GM19455 (cell line): ENCODE data around the gene SMOC1.

Source experiments
- ATAC-seq: cut with Tn5 transposase; IDR thresholded peaks from one replicate; pipeline ENCODE4 v1.9.1; 2021; ENCODE audit not compliant: unreplicated experiment

SMOC1 gene

DNA sequence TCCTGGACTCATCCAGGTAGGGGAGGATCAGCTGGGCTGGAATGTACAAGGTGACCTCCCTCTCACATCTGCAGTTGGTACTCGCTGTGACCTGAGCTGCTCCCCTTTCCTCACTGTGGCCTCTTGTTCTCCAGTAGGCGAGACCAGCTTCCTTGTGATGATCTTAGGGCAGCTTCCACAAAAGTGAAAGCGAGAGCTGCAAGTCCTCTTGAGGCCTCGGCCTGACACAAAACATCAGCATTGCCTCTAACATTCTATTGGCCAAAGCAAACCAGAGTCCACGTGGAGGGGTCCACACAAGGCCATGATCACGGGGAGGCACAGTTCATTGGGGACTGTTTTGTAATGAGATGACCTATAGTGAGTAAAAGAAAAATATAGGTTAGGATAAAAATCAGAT is 127.5 kb downstream of the SMOC1 start:
- ATAC-seq, result no peak

- ATAC-seq, result no peak
These were observed 129.4 kb downstream of the SMOC1 start for GRCh38 chr14:70008284-70009262.

DNA sequence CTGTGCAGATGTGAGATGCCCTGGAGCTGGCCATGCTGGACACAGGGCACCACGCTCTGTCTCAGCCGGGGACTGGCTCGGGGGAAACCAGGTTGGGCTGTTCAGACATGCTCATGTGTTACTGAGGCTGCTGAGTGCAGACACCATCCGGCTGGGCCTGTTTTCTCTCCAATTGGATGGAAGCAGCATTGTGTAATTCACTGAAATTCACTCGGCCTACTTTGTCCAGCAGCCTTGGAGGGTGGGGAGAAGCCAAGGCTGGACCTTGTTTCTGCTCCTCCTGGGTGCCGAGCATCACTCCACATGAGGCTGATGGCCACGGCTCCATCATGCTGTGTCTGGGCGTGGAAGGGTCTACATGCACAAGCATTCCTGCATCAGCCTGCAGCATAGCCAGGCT is 130.7 kb downstream of the SMOC1 start:
- ATAC-seq, result no peak

DNA sequence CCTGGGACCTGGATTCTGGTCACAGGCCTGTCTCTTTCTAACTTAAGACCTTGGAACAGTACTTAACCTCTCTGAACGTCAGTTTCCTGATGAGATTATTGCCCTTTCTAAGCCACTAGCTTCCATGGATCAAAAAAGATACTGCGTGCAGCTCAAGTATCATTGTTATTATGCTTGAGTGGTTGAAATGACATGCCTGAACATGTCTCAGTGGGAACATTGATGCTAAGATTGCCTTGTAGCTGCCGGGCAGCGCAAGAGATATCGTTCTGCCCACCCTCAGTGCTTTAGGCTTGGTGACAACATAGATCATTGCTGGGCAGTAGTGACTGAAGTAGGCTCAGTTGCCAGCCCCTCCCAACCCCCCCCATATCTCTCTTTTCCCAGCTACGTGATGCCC is 131.9 kb downstream of the SMOC1 start:
- ATAC-seq, result no peak

DNA sequence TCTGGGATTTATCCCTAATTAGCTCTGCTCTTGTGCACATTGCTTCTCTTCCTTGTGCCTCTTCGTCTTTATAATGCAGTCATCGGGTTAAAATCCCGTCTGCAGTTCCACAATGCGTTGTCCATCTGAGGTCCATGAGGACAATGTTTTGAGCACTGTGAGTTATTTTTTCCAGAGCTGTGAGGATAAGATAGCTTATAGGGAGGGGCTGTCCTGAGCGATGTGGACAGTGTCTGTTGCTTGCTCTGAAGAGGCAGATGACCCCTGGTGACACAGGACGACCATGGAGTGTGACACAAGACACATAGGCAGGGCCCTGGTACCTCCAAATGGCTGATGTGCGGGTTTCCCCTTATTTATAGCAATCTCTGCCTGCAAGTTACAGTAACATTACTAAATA is 132.5 kb downstream of the SMOC1 start:
- no peak for ATAC-seq

DNA sequence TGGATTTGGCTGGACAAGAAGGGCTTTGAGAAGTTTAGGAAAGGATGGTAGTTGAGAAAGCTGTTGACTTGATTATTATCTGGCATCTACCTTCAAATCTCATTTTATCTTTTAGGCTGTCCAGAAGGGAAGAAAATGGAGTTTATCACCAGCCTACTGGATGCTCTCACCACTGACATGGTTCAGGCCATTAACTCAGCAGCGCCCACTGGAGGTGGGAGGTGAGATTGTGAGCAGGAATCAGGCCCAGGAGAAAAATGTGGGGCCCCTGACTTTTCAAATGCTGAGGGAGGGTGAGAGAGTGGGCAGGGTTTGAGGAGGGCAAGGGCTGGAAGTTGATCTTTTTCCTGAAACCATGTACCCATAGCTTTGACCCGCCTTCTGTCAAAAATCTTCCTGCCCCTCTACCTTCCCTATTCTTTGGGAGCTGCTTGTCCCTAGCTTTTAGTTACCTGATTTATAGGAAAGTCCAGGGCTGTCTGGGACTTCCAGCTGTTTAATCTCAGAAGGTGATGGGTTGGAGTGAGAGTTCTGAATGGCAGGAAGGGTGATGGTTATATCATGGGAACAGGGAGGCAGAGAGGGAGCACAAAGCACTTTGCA is 134.2 kb downstream of the SMOC1 start:
- no peak for ATAC-seq

- ATAC-seq, result no peak
These were observed 135.3 kb downstream of the SMOC1 start for GRCh38 chr14:70014406-70015095.

DNA sequence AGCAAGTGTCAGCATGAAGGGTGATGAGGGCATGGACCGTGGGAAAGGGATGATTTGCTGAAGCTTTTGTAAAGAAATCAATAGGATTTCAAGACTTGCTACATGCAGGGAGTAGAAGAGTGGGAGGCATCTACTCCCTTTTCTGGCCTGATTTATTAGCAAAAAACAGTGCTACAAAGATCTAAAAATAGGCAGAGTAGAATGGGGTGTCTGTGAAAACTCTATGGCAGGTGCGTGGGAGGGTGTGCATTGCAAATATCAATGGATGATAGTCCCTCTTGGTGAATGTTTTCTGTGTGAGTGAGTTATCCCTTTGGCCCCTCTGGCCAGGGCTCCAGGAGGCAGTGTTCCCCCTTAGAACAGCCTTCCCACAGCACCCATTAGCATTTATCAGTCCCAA is 139.0 kb downstream of the SMOC1 start:
- no peak for ATAC-seq

GRCh38 chr14:70018713-70019211 is 139.5 kb downstream of the SMOC1 start:
- ATAC-seq, result no peak

DNA sequence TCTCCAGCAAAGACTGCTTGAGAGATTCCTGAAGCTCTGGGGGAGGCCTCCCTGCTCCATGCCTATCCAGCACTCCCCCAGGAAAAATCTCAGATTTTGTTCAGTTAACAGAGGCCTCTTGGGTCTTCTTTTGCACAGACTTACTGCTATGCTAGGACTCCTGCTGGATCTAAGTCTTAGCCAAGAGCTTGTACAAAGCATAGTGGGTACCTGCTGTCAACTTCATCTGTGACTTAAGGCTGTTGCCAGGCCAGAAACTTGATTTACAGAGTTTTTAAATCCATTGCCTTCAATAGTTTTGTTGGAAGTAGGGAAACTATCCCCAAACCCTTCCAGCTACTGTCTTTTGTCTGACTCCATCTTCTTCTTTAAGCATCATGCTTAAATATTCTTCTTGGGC is 140.5 kb downstream of the SMOC1 start:
- no peak for ATAC-seq

GRCh38 chr14:70020352-70021170 is 141.3 kb downstream of the SMOC1 start:
- no peak for ATAC-seq

- no peak for ATAC-seq
These were observed 142.5 kb downstream of the SMOC1 start for GRCh38 chr14:70021548-70022220.

- ATAC-seq, result no peak
These were observed 143.7 kb downstream of the SMOC1 start for GRCh38 chr14:70022771-70023445.

DNA sequence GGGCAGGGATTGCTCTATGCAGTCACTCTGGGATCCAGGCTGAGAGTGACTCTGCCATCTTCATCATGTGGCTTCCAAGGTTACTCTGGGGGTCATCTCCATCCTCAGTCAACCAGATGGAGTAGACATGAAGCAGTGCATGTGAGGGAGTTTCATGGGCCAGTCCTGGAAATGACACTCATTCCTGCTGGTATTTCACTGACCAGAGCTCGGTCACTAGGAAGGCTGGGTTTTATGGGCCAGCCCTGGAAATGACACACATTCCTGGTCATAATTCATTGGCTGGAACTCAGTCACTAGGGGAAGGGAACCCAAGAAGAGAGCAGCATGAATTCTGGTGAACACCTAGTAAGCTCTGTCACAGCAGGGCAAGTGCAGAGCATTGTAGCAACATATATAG is 144.7 kb downstream of the SMOC1 start:
- ATAC-seq, result no peak

DNA sequence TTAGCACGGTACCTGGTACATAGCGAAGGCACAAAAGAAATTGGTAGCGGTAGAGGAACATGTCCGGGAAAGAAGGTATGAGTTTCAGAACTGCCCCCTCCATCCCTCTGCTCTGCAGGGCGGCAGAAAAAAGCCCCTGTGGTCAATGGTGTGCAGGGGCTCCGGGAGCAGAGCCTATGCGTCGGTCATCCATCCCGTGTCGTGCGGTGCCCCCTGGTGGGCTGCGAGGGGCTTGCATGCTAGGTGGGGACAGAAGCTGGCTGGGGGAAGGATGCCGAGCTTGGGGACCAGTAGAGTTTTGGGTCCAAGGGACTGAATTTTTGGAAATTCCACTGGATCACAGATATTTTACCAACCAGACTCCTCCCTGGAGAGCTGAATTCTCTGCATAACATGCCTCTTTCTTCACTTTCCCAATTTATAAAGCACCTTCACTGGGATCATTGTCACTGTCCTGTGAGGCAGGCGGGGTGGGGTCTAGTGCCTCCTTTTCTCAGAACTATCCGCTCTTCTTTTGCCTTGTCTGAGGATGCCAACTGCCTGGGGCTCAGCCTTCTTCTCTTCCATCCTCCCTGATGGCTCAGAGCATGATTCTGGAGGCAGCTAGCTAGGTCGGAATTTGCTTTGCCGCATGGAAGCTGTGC is 148.7 kb downstream of the SMOC1 start:
- ATAC-seq, result no peak

DNA sequence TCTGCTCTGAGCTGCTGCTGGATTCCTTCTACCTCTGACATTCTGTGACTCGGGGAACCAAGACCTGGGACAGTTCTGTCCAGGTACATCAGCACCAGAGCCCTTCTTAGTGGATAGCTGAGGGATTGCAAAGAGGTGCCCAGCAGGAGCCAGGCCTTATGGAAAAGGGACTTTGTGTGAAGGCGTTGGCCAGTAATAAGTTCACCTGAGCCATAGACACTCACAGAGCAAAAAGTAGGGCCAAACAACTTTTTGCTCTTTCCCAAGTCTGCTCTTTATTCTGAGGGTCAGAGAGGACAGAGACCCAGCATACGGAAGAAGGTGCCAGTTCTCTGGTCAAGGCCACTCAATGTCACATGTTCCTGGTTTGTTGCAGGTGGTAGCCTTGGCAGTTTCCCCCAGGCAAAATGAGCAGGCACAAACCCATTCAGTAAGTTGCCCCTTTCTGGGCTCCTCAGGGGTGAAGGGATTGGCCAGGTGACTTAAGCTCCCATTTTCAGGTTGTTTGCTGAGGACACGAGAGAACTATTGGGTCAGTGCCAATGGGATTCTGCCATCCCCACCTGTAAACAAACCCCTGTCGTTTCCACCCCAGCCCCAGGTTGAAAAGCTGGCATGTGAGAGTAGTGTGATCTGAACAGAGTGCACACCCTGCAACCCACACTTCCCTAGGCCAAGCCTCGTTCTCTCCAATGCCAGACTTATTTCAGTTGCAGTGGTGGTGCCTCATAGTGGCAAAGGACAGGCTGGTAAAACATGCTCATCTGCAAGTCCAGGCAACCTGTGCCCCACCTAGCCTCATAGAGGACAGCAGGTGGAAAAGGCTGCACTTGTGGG is 150.3 kb downstream of the SMOC1 start:
- no peak for ATAC-seq

DNA sequence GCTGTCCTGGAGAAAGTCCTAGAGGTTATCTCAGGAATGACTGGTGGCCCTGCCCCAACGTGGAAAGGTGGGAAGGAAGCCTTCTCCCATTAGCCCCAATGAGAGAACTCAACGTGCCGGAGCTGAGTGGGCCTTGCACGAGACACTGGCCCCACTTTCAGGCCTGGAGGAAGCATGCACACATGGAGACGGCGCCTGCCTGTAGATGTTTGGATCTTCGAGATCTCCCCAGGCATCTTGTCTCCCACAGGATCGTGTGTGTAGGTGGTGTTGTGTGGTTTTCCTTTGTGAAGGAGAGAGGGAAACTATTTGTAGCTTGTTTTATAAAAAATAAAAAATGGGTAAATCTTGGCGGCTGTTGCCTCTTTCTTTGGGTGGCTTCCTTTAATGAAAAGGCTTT is 152.8 kb downstream of the SMOC1 start:
- ATAC-seq, result no peak

DNA sequence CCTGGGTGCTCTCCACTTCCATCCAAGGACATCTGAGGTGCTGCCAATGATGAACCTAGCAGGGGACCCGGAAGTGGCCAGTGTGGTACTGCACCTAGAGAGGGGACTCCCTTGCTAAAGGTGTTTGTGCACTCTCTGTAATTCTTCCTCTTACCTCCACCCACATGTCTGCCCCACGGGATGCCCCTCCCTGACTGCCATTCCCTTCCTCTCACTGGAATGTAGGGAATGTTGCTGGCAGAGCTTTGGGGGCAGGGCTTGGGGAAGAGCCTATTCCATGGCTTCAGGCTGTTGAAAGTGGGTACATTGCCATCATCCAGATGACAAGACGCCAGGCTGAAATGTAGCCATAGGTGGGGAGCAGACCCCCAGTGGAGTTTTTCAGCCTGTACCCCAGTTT is 153.2 kb downstream of the SMOC1 start:
- ATAC-seq, result no peak
